Measurements from ENCODE around the gene PNRC1. TPM values are rescaled to one million over a fixed set of nuclear protein-coding genes. Genes with fewer than 3 reads are reported as not detected.
"Not testable (repeated sequence)": the region's sequence is repeated elsewhere in the genome, so short reads cannot be mapped to it uniquely, and the experiment has no call there.

The PNRC1 gene
- total RNA-seq, 1 experiment from 2014 or later: 12.7 TPM

- no peak for DNase-seq
- Histone ChIP-seq H3K36me3 (replicated peaks; ENCODE audit: control insufficient read depth, insufficient read depth, low read length) (no peaks in the 10 kb centered on the region), H3K4me3 (ENCODE audit: insufficient read depth, low read depth, low read length) (no peak overlapping the region), H3K27me3 (ENCODE audit: control insufficient read depth, insufficient read depth, low read length) (no peaks in the 10 kb centered on the region)
Observed at GRCh38 chr6:89110284-89110683, 29.7 kb downstream of the PNRC1 start.

DNA sequence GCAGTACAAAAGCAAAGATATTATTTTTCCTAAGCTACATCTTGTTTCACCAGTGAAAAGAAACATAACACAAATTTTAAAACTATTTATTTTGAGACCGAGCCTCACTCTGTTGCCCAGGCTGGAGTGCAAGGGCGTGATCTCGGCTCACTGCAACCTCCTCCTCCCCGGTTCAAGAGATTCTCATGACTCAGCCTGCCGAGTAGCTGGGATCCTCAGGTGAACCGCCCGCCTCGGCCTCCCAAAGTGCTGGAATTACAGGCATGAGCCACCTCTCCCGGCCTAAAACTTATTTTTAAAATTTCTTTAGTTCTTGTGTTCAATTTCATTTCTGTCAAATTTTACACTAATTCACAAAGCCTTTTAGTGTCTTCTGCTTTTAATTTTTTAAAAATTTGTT is 31.4 kb downstream of the PNRC1 start:
- H3K27me3 ChIP-seq (ENCODE audit: control insufficient read depth, insufficient read depth, low read length): peaks cover 11% of the 10 kb centered on the region
- no peak for DNase-seq

DNA sequence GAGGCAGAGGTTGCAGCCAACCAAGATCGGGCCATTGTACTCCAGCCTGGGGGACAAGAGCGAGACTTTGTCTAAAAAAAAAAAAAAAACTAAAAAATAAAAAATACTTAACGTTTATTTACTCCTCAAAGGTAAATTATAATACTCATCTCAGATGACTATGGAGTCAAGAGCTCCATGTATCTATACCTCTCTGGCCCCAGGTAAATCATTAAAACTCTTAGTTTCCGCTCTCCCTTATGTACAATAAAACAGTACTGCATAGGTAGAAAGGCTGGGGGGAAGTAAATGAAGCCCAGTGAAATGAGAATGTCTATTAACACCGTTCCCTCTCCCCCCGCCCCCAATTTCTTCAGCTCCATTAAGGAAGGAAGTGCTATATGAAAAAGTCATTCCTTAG is 36.2 kb downstream of the PNRC1 start:
- Histone ChIP-seq H3K4me3 (ENCODE audit: insufficient read depth, low read depth, low read length) (peak overlapping the region; percentile 74), H3K27me3 (ENCODE audit: control insufficient read depth, insufficient read depth, low read length) (peaks cover 40% of the 10 kb centered on the region), H3K36me3 (replicated peaks; ENCODE audit: control insufficient read depth, insufficient read depth, low read length) (no peaks in the 10 kb centered on the region)
- peak; percentile 40 for DNase-seq

More for the DNA sequence above, 31.4 kb downstream of the PNRC1 start:
- H3K4me3 ChIP-seq (ENCODE audit: insufficient read depth, low read depth, low read length): no peak overlapping the region
- H3K36me3 ChIP-seq (replicated peaks; ENCODE audit: control insufficient read depth, insufficient read depth, low read length): no peaks in the 10 kb centered on the region

DNA sequence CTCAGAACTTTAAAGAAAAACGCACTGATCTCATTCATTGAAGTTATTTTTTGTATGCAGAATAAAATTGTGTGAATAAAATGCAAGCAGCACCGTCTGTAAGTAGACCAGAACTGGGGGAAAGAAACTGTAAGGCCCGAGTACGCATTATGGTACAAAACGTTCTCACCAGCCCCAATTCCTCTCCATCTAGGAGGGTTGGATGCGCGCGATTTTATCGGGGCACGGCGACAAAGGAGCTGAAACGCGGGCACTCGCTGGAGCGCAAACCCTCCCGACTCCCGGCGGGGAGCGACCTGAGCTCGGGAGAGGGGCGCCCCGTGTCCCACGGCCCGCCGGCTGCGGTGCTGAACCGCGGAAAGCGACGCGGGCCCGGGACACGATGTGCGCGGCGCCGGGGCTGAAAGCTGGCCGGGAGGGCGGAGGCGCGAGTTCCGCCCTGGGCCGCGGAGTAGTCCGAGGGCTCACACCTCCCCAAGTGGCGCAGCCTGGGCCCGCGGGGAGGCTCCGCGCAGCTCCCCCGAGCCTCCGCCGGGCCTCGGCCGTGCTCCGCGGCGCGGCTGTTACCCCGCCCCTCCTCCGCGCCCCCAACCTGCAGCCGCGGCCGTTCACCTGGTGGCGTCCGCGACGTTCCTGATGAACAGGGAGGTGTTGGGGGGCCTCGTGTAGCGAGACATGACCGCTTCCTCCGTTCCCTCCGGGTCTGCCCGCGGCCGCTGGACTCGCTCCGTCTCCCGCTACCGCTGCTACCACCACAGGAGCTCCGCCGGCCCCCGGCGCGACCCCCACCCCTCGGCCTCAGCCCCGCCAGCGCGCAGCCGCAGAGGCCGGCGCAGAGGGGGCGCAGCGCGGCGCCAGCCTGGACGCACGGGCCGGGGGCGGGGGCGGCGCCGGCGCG is 36.9 kb downstream of the PNRC1 start, which contains the start of gene SRSF12:
TSS of gene SRSF12 (minus strand) at position 861 of the 898 bp plus-strand sequence. CDS start at position 677, 184 bp downstream.
- Histone ChIP-seq H3K4me3 (ENCODE audit: insufficient read depth, low read depth, low read length) (peak within 1 kb of the TSS; percentile 74), H3K27me3 (ENCODE audit: control insufficient read depth, insufficient read depth, low read length) (peaks cover 40% of the 10 kb centered on the region), H3K36me3 (replicated peaks; ENCODE audit: control insufficient read depth, insufficient read depth, low read length) (no peaks in the 10 kb centered on the region)
- peak; percentile 96 for DNase-seq

DNA sequence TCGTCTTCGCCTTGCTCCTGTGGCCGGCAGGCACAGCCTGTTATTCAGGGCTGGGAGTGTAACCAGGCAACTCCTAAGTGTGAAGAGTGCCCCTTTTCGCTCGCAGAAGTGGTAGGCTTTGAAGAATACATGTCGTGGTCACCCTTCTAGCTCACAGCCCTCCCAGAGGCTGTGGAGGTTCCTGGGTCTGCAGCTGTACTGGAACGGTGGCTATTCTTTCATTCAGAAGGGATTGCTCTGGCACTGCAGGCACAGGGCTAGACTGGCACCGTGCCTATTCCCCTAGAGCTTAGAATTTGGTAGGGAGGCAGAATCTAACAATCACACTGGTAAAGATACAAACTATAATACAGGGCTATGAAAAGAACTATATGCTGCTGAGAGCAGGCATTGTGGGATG is 38.4 kb downstream of the PNRC1 start:
- no peak for DNase-seq
- Histone ChIP-seq H3K4me3 (ENCODE audit: insufficient read depth, low read depth, low read length) (no peak overlapping the region), H3K36me3 (replicated peaks; ENCODE audit: control insufficient read depth, insufficient read depth, low read length) (no peaks in the 10 kb centered on the region), H3K27me3 (ENCODE audit: control insufficient read depth, insufficient read depth, low read length) (peaks cover 40% of the 10 kb centered on the region)

DNA sequence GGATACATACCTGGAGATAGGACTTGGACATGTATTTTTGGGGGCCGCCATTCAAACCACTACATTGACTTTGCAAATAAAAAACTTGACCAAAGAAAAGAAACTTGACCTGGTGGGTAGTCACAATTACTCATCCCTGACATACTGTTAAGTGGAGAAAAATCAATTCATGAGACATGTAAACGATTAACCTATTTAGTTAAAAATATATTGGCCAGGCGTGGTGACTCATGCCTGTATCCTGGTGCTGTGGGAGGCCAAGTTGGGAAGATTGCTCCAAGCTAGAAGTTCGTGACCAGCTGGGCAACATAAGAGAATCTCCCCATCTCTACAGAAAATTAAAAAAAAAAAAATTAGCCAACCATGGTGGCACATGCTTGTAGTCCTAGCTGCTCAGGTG is 39.8 kb downstream of the PNRC1 start:
- Histone ChIP-seq H3K36me3 (replicated peaks; ENCODE audit: control insufficient read depth, insufficient read depth, low read length) (no peaks in the 10 kb centered on the region), H3K27me3 (ENCODE audit: control insufficient read depth, insufficient read depth, low read length) (peaks cover 40% of the 10 kb centered on the region), H3K4me3 (ENCODE audit: insufficient read depth, low read depth, low read length) (no peak overlapping the region)
- DNase-seq: no peak

GRCh38 chr6:89121934-89122333 is 41.4 kb downstream of the PNRC1 start:
- peaks cover 29% of the 10 kb centered on the region for H3K27me3 ChIP-seq (ENCODE audit: control insufficient read depth, insufficient read depth, low read length)
- no peaks in the 10 kb centered on the region for H3K36me3 ChIP-seq (replicated peaks; ENCODE audit: control insufficient read depth, insufficient read depth, low read length)
- no peak for DNase-seq
- H3K4me3 ChIP-seq (ENCODE audit: insufficient read depth, low read depth, low read length): no peak overlapping the region

DNA sequence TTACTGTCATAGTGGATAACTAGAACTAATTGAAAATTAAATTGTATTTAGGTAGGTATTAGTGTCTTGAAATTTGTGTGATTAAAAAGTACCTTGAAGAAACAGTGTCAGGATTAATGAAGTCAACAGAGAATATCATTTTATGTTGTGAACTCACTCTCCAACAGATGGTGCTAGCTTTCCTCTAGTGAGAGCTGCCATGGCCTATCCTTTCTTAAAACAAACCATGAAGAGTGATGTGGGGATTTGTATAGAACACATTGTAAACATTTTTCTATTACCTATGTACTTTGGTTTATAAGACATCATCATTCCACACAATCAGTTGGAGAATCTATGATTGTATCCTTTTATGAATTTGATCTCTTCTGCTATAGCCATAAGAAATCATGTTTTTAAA is 42.1 kb downstream of the PNRC1 start:
- DNase-seq: peak; percentile 55
- peaks cover 22% of the 10 kb centered on the region for H3K27me3 ChIP-seq (ENCODE audit: control insufficient read depth, insufficient read depth, low read length)
- no peak overlapping the region for H3K4me3 ChIP-seq (ENCODE audit: insufficient read depth, low read depth, low read length)
- H3K36me3 ChIP-seq (replicated peaks; ENCODE audit: control insufficient read depth, insufficient read depth, low read length): no peaks in the 10 kb centered on the region

GRCh38 chr6:89128256-89128671 is 47.7 kb downstream of the PNRC1 start:
- H3K36me3 ChIP-seq (replicated peaks; ENCODE audit: control insufficient read depth, insufficient read depth, low read length): not testable (repeated sequence)

GRCh38 chr6:89131599-89131998 is 51.0 kb downstream of the PNRC1 start:
- DNase-seq: no peak
- Histone ChIP-seq H3K27me3 (ENCODE audit: control insufficient read depth, insufficient read depth, low read length) (peaks cover 44% of the 10 kb centered on the region), H3K4me3 (ENCODE audit: insufficient read depth, low read depth, low read length) (no peak overlapping the region)

More at GRCh38 chr6:89128256-89128671, 47.7 kb downstream of the PNRC1 start:
- DNase-seq; H3K4me3 ChIP-seq (ENCODE audit: insufficient read depth, low read depth, low read length): not testable (repeated sequence)
- H3K27me3 ChIP-seq (ENCODE audit: control insufficient read depth, insufficient read depth, low read length): peaks cover 19% of the 10 kb centered on the region

DNA sequence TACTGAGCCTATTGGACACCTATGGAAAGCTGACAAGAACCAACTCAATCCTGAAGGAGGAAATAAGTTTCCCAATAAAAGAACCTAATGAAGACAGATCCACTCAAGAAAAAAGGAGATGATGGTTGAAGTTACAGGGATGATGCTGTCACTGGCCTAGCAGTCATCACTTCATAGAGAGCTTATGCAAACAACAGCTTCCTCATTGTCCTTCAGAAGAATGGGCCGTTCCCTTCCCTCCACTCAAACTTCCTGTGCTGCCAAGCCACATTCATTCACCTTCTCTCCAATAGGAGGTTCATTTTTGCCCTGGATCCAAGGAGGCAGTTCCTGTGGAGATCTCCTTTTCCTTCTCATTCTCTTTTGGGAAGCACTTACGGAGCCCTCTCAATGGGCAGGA is 51.5 kb downstream of the PNRC1 start:
- H3K36me3 ChIP-seq (replicated peaks; ENCODE audit: control insufficient read depth, insufficient read depth, low read length): no peaks in the 10 kb centered on the region
- DNase-seq: no peak
- no peak overlapping the region for H3K4me3 ChIP-seq (ENCODE audit: insufficient read depth, low read depth, low read length)
- peaks cover 47% of the 10 kb centered on the region for H3K27me3 ChIP-seq (ENCODE audit: control insufficient read depth, insufficient read depth, low read length)

More at GRCh38 chr6:89131599-89131998, 51.0 kb downstream of the PNRC1 start:
- no peaks in the 10 kb centered on the region for H3K36me3 ChIP-seq (replicated peaks; ENCODE audit: control insufficient read depth, insufficient read depth, low read length)

DNA sequence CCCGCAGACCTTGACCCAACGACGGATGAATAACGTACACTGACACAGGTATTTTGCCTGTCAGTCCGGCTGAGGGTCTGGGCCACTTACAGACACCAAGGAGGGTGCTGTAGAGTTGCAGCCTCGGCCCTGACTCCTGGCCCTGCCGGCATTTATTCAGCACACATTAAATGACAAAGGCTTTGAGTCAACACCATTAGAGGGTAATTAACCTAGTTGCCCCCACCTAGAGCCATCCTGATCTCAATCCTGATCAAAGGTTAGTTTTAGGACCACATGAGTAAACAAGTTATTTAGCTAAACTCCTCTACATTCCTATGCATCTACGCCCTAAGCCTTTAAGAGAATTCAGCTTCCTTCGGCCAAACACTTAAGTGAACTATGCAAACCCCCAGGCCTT is 53.4 kb downstream of the PNRC1 start:
- DNase-seq: no peak
- Histone ChIP-seq H3K27me3 (ENCODE audit: control insufficient read depth, insufficient read depth, low read length) (peaks cover 52% of the 10 kb centered on the region), H3K36me3 (replicated peaks; ENCODE audit: control insufficient read depth, insufficient read depth, low read length) (no peaks in the 10 kb centered on the region), H3K4me3 (ENCODE audit: insufficient read depth, low read depth, low read length) (no peak overlapping the region)

- peaks cover 57% of the 10 kb centered on the region for H3K27me3 ChIP-seq (ENCODE audit: control insufficient read depth, insufficient read depth, low read length)
- H3K36me3 ChIP-seq (replicated peaks; ENCODE audit: control insufficient read depth, insufficient read depth, low read length): no peaks in the 10 kb centered on the region
- H3K4me3 ChIP-seq (ENCODE audit: insufficient read depth, low read depth, low read length): no peak overlapping the region
- DNase-seq: no peak
Observed at GRCh38 chr6:89134723-89135122, 54.2 kb downstream of the PNRC1 start.

Data from H7 (cell line).